T-helper 2 cell treated with Interferon-gamma antibody and Interleukin-4, amounts not matched to agents 5 μg/mL and 100 μg/mL, for 36 hours (primary cell): Measurements from ENCODE around the gene HORMAD2.
A peak's percentile ranks its signal among the peaks of the same experiment; 100 is the strongest.

Source experiments
- DNase-seq: peaks from one replicate; pipeline ENCODE4 v3.0.0; 2021; ENCODE audit warnings: low spot score
- H3K27ac Mint-ChIP-seq: one replicate; pipeline ENCODE4 v1.8.0; 2021; ENCODE audit warnings: mild to moderate bottlenecking, mixed read lengths
- H3K27me3 Mint-ChIP-seq: one replicate; pipeline ENCODE4 v1.8.0; 2021; ENCODE audit warnings: low read depth, mixed read lengths
- H3K36me3 Mint-ChIP-seq: one replicate; pipeline ENCODE4 v1.8.0; 2021; ENCODE audit warnings: low read depth, mixed read lengths
- H3K4me1 Mint-ChIP-seq: one replicate; pipeline ENCODE4 v1.8.0; 2021; ENCODE audit warnings: low read depth, mixed read lengths
- H3K4me3 Mint-ChIP-seq: one replicate; pipeline ENCODE4 v1.8.0; 2022; ENCODE audit warnings: mild to moderate bottlenecking, moderate library complexity, mixed read lengths
- H3K9me3 Mint-ChIP-seq: one replicate; pipeline ENCODE4 v1.8.0; 2021; ENCODE audit warnings: mixed read lengths

HORMAD2 gene

GRCh38 chr22:30187529-30188407 is 107.5 kb downstream of the HORMAD2 start:
- Mint-ChIP-seq H3K4me3 (peak overlapping the region; percentile 55), H3K4me1 (peaks cover 89% of the 10 kb centered on the region), H3K27me3 (no peaks in the 10 kb centered on the region), H3K36me3 (peaks cover 16% of the 10 kb centered on the region), H3K27ac (peak overlapping the region; percentile 81), H3K9me3 (peaks cover 7% of the 10 kb centered on the region)
- DNase-seq, result no peak

DNA sequence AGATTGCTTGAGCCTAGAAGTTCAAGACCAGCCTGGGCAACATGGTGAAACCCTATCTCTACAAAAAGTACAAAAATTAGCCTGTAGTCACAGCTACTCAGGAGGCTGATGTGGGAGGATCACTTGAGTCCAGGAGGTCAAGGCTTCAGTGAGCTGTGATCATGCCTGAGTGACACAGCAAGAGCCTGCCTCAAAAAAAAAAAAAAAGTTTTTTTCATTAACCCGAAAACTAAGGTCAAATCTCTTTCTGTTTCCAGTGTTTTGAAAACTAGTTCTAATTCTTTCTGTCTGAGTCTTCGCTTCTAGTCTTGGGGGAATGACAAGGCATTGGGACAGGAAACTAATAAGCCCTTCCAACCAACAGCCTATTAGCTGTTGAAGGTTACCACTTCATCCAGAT is 108.6 kb downstream of the HORMAD2 start:
- Mint-ChIP-seq H3K27me3 (no peaks in the 10 kb centered on the region), H3K27ac (peak overlapping the region; percentile 65), H3K4me1 (peaks cover 89% of the 10 kb centered on the region), H3K36me3 (peaks cover 22% of the 10 kb centered on the region), H3K4me3 (peak overlapping the region; percentile 38), H3K9me3 (peaks cover 7% of the 10 kb centered on the region)
- DNase-seq, result no peak

GRCh38 chr22:30190574-30190973 is 110.3 kb downstream of the HORMAD2 start:
- H3K27ac Mint-ChIP-seq, result peak overlapping the region; percentile 84
- H3K4me3 Mint-ChIP-seq, result peak overlapping the region; percentile 70
- no peaks in the 10 kb centered on the region for H3K27me3 Mint-ChIP-seq
- peaks cover 12% of the 10 kb centered on the region for H3K9me3 Mint-ChIP-seq
- peaks cover 85% of the 10 kb centered on the region for H3K4me1 Mint-ChIP-seq
- no peak for DNase-seq
- peaks cover 31% of the 10 kb centered on the region for H3K36me3 Mint-ChIP-seq

- DNase-seq, result no peak
- Mint-ChIP-seq H3K9me3 (peaks cover 12% of the 10 kb centered on the region), H3K36me3 (peaks cover 31% of the 10 kb centered on the region), H3K4me1 (peaks cover 88% of the 10 kb centered on the region), H3K27me3 (no peaks in the 10 kb centered on the region), H3K27ac (peak overlapping the region; percentile 84), H3K4me3 (peak overlapping the region; percentile 70)
These were observed 110.9 kb downstream of the HORMAD2 start for GRCh38 chr22:30191040-30191701.

DNA sequence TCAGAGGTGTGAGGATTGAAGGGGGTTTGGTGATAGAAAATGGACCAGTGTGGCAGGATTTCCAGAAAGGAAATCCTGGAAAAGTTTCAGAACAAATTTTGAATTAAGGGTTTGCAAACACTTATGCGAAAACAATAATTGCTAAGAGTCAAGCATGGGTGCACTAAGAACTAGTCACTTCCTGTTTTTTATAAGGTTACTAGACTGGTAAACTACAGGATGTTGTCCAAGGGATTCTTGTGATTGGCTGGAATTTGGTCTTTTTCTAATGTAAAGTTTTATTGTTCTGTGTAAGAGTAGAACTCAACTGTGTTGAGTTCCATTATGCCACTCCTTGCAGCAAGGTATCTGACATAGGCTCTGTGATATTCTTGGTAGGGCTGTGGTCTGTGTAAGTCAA is 112.2 kb downstream of the HORMAD2 start:
- H3K27ac Mint-ChIP-seq, result peak overlapping the region; percentile 85
- no peak for DNase-seq

GRCh38 chr22:30193031-30193775 is 112.9 kb downstream of the HORMAD2 start:
- DNase-seq, result no peak
- Mint-ChIP-seq H3K36me3 (peaks cover 29% of the 10 kb centered on the region), H3K9me3 (peaks cover 12% of the 10 kb centered on the region), H3K4me1 (peaks cover 88% of the 10 kb centered on the region), H3K4me3 (peak overlapping the region; percentile 28), H3K27ac (peak overlapping the region; percentile 85), H3K27me3 (no peaks in the 10 kb centered on the region)

More for the DNA sequence above, 112.2 kb downstream of the HORMAD2 start:
- H3K4me3 Mint-ChIP-seq, result peak overlapping the region; percentile 28
- peaks cover 92% of the 10 kb centered on the region for H3K4me1 Mint-ChIP-seq
- H3K27me3 Mint-ChIP-seq, result no peaks in the 10 kb centered on the region
- H3K9me3 Mint-ChIP-seq, result peaks cover 12% of the 10 kb centered on the region
- peaks cover 30% of the 10 kb centered on the region for H3K36me3 Mint-ChIP-seq

DNA sequence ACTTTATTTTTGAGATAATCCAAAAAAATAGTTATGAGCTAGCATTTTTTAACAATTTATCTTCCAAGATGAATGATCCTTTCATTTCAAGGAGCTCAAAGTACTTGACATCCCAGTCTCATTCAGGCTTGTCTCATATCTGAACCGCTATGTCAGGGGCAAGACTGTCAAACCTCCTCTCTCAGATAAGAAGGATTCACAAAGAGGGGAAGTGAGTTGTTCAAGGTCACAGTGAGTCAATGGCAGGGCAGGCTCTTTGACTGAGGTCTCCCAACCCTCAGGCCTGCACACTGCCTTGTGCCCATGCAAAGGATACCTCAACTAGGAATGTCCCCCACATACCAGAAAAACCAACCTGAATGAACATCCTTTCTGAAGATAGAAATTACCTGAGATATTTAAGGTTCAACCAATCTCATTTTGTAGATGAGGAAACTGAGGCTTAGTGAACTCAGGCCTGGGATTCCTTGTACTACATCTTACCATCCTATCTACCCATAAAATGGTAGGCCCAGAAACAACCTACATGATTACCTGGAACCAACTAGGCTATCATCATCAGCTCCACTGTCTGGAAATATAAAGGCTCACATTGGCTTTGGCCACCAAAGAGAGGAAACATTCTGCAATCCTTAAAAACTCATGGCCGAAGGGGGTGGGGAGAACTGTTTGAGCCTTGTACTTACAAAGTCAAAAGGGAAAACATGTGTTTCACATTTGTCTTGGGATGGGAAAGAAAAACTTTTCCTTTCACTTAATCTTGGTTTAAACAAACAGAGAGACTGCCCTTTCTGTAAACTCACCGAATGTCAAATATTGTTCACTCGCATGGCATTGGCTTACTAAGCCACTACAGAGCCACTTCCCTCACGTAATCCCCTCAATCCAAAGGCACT is 115.2 kb downstream of the HORMAD2 start:
- peaks cover 12% of the 10 kb centered on the region for H3K9me3 Mint-ChIP-seq
- peak; percentile 23 for DNase-seq
- H3K36me3 Mint-ChIP-seq, result peaks cover 22% of the 10 kb centered on the region
- H3K4me1 Mint-ChIP-seq, result peaks cover 79% of the 10 kb centered on the region
- H3K27ac Mint-ChIP-seq, result peak overlapping the region; percentile 76
- peak overlapping the region; percentile 53 for H3K4me3 Mint-ChIP-seq
- no peaks in the 10 kb centered on the region for H3K27me3 Mint-ChIP-seq

DNA sequence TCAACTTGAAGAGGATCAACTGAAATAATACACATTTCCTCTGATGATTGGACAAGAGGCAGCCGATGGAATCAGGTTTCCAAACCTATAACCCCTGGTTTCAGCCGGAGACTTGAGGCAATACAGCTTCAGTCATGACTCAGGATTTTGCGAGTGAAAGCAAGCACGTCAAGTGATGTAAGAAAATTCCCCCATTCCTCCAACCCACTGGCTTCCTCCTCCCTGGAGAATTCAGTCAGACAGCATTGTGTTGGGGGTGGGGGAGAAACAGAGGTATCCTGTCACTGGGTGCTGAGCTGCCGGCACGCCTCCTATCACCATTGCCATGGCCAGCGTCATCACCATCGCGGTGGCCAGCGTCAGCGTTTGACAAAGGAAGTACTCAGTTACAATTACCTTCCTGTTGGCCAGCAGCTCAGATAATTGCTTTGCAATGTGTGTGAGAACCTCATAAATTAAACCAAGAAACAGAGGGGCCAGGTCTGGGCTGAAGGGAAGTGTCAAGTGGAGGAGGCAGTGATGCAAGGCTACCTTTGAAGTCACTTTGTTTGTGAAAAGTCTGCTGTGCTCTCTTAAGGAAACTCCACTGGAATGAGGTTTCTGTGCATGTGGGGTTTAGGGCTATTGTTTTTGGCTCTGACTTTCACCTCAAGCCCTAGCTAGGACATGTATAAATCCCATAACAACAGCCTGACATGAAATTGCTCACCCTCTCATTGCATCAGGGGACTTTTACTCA is 116.0 kb downstream of the HORMAD2 start:
- peak overlapping the region; percentile 76 for H3K27ac Mint-ChIP-seq

GRCh38 chr22:30196880-30197336 is 116.6 kb downstream of the HORMAD2 start:
- Mint-ChIP-seq H3K4me3 (peak overlapping the region; percentile 53), H3K9me3 (peaks cover 15% of the 10 kb centered on the region), H3K27me3 (no peaks in the 10 kb centered on the region), H3K36me3 (peaks cover 24% of the 10 kb centered on the region), H3K4me1 (peaks cover 64% of the 10 kb centered on the region), H3K27ac (peak overlapping the region; percentile 76)
- no peak for DNase-seq

More for the DNA sequence above, 116.0 kb downstream of the HORMAD2 start:
- DNase-seq, result peak; percentile 59
- Mint-ChIP-seq H3K36me3 (peaks cover 22% of the 10 kb centered on the region), H3K4me3 (peak overlapping the region; percentile 53), H3K27me3 (no peaks in the 10 kb centered on the region), H3K9me3 (peaks cover 12% of the 10 kb centered on the region), H3K4me1 (peaks cover 70% of the 10 kb centered on the region)

DNA sequence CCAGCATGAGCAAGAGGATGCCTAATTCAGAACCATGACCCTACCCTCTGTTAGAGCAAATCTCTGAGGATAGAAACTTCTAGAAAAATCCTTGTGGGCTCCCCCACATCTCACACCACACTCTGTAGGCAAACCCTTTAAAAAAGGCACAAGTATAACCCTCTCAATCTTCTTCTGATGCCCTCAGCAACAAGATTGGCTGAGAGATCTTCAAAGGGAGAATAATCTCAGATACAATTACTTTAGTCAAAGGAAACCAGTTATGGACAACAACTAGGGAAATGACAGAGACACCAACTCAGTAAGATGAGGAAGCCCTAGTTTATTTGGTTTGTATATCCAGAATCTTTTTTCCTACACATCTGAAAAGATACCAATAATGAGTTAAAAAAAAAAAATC is 117.1 kb downstream of the HORMAD2 start:
- Mint-ChIP-seq H3K4me3 (no peak overlapping the region), H3K4me1 (peaks cover 60% of the 10 kb centered on the region), H3K9me3 (peaks cover 13% of the 10 kb centered on the region), H3K27me3 (no peaks in the 10 kb centered on the region), H3K36me3 (peaks cover 22% of the 10 kb centered on the region), H3K27ac (peak overlapping the region; percentile 76)
- no peak for DNase-seq

DNA sequence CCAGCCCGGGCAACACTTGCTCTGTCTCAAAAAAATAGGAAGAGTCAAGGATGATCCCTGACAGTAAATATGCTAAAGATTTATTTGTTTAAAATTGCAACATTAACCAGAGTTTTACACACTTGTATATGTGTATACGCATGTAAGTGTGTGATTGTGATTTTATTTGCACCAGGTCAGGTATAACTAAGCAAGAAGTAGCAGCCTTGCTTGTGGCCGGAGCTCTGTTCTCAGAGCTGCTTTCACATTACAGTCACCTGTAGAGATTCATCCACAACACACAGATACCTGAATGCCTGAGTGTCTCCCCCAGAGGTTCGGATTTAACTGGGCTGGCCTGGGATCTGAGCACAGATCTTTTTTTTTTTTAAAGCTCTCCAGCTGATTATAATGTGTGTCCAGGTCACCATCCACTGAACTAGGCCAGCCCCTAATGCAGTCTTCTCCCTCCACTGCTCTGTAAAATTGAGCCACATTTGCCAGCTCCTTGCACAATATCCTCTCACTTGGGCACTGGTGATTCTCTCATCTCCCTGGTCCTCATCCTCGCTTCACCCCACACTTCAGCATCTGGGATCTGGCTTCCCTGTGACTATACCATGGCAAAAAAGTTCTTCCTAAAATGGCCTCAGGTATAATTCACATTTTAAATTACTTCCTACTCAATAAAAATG is 118.0 kb downstream of the HORMAD2 start:
- H3K27ac Mint-ChIP-seq, result no peak overlapping the region
- DNase-seq, result no peak
- no peaks in the 10 kb centered on the region for H3K27me3 Mint-ChIP-seq
- peaks cover 15% of the 10 kb centered on the region for H3K36me3 Mint-ChIP-seq
- H3K4me3 Mint-ChIP-seq, result no peak overlapping the region
- peaks cover 12% of the 10 kb centered on the region for H3K9me3 Mint-ChIP-seq
- H3K4me1 Mint-ChIP-seq, result peaks cover 51% of the 10 kb centered on the region

GRCh38 chr22:30198921-30199320 is 118.7 kb downstream of the HORMAD2 start:
- Mint-ChIP-seq H3K4me3 (no peak overlapping the region), H3K9me3 (peaks cover 11% of the 10 kb centered on the region)

More at GRCh38 chr22:30198921-30199320, 118.7 kb downstream of the HORMAD2 start:
- peaks cover 44% of the 10 kb centered on the region for H3K4me1 Mint-ChIP-seq
- H3K27ac Mint-ChIP-seq, result no peak overlapping the region
- H3K36me3 Mint-ChIP-seq, result peaks cover 14% of the 10 kb centered on the region
- no peak for DNase-seq
- H3K27me3 Mint-ChIP-seq, result no peaks in the 10 kb centered on the region
